GM21528 (cell line): ENCODE results near the gene NXN.
"Not testable (repeated sequence)": the region's sequence is repeated elsewhere in the genome, so short reads cannot be mapped to it uniquely, and the experiment has no call there.

Experiments
- ATAC-seq: cut with Tn5 transposase; IDR thresholded peaks from one replicate; pipeline ENCODE4 v1.9.1; 2021; ENCODE audit warnings: mild to moderate bottlenecking, moderate library complexity; ENCODE audit not compliant: unreplicated experiment, low FRiP score

The NXN gene

GRCh38 chr17:957856-958421 is 21.6 kb downstream of the NXN start:
- no peak for ATAC-seq

GRCh38 chr17:956905-957304 is 22.7 kb downstream of the NXN start:
- no peak for ATAC-seq

DNA sequence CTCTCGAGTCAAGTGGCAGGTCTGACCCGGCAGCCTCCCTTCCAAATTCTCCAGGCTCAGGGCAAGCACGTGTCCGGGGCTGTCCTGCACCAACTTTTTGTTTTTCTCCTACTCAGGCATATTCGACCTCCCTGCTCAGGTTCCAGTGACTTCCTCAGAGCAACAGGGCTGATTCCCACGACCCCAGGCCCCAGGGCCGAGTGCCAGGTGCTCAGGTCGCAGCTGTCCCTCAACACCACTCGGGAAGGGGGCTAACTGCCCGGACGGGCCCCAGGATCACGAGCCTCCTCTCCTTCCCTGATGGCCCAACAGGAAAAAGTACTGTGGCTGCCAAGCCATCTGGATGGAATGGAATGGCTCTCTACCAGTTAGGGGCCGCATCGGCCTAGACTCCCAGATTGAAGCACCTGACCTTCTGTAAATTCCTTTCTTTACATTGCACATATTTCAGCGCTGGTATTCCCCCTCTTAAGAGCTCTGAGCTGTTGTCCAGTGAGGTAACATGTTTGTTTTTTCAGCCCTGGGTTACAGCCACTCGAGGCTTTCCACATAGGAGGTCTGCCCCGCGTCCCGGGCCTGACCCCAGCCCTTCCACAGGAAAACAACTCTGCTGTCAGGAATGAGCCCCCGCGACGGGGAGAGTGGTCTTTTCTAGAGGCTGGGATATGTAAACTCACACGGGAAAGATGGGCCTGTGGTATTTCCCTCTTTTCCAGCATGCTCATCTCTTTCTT is 25.0 kb downstream of the NXN start:
- no peak for ATAC-seq

DNA sequence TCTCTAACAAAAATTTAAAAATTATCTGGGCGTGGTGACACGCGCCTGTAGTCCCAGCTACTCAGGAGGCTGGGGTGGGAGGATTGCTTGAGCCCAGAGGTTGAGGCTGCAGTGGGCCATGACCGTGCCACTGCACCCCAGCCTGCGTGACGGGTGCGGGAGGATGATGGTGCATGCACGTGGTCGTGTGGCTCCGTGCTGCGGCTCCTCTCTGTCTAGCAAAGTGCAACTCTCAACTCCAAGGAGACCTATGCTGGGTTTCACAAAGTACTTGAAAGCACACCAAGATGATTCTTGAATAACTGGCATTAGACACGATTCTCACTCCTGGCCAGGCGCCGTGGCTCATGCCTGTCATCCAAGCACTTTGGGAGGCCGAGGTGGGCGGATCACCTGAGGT is 25.8 kb downstream of the NXN start:
- no peak for ATAC-seq

GRCh38 chr17:952592-952991 is 27.0 kb downstream of the NXN start:
- ATAC-seq = not testable (repeated sequence)

GRCh38 chr17:951325-952132 is 28.0 kb downstream of the NXN start:
- no peak for ATAC-seq

- no peak for ATAC-seq
Measured at GRCh38 chr17:949623-950303, 29.8 kb downstream of the NXN start.

DNA sequence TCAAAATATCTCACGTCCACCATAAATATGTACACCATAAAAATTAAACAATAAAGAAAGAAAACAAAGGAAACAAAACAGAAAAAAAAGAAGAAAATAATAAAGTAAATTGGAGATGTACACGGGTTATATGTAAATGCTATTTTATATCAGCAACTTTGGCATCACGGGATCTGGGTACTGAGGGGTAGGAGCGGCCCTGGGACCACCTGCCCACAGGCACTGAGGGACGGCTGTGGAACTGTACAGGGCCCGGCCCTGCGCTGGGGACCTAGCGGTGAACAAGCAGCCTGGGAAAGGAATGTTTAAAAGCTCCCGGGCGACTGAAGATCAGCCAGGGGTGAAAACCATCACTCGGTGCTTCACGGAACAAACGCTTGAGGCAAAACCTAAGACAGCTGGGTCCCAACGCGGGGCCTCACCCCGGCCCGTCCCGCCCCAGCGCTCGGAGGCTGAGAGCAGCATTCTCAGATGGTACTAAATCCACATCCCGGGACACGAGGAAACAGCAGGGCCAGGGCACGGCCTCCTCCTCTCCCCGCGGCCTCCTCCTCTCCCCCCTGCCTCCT is 31.2 kb downstream of the NXN start:
- ATAC-seq = no peak

DNA sequence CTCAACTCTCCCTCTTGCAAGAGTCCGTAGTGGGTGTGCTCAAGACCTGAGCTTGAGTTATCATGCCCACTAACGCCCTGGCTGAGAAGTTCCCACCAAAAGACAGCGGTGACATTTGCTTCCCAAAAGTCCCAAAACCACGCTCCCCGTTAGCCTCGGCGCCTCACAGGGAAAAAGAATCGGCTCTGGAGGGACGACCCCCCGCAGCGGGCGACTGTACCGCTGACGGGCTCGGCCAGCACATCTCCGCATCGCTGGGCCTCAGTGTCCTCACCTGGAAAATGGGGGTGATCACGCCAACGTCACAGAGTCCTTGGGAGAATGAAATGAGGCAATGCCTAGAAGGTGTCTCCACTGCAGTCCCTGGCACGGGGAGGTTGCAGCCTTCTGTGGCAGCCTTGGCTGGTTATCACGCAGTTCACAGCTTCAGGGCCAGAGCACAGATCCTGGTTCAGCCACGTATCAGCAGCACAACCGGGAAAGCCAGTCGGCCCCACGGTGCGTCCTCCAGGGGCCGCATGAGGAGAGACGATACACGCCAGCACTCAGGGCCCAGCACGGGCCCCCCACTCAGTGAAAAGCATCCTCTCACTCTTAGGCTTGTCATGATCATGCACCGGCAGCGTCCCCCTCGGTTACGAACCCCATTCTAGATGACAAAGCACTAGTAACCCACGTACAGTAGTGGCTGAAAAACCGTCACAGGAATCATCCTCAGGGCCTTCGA is 32.9 kb downstream of the NXN start:
- ATAC-seq = no peak

- ATAC-seq = no peak
Measured at GRCh38 chr17:945672-946071, 33.9 kb downstream of the NXN start.

DNA sequence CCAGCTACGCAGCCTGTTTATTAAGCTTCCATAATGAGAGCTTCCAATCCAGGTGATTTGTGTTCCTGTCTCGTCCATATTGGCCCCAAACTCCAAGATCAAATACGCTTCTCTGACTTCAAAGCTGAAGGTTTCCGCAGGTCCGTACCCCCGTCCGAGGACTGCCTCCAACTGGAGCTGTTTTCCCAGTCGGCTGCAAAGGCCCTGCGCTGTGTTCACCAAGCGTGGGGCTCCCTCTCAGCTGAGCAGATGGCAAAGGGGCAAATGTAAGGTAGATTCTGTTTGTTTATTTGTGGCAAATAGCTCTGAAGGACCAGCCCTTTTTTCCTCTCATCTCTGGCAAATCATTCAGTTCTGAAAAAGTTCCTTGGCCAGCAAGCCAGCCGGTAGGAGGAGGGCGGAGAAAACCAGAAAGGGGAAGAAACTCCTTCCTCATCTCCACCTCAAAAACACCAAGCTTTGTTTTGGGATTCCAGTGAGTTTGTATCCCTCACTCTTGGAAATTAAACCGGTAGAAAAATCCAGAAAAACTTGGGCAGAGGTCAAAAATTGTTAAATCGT is 35.2 kb downstream of the NXN start:
- no peak for ATAC-seq

GRCh38 chr17:935485-935884 is 44.1 kb downstream of the NXN start:
- ATAC-seq = no peak

- ATAC-seq = no peak
Measured at GRCh38 chr17:933312-934073, 46.1 kb downstream of the NXN start.

- ATAC-seq = no peak
Measured at GRCh38 chr17:930258-930657, 49.3 kb downstream of the NXN start.

DNA sequence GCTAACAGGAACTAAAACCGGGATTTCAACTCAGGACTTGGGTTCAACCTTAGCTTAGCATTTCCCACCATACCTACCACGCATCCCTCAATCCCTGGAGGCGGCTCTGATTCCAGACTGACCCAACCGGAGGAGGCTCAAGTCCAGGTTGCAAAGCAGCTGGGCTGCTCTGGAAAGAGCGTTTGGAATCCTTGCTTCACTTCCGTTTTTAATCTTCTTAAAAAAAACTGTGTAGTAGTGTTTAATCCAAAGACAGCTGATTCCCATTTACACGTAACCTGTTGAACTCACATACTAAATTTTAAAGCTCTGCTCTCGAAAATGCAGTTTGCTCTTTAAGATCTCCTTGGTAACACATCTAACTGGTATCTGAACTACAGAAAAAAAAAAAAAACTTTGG is 50.0 kb downstream of the NXN start:
- no peak for ATAC-seq

- ATAC-seq = no peak
Measured at GRCh38 chr17:927611-928461, 51.7 kb downstream of the NXN start.

DNA sequence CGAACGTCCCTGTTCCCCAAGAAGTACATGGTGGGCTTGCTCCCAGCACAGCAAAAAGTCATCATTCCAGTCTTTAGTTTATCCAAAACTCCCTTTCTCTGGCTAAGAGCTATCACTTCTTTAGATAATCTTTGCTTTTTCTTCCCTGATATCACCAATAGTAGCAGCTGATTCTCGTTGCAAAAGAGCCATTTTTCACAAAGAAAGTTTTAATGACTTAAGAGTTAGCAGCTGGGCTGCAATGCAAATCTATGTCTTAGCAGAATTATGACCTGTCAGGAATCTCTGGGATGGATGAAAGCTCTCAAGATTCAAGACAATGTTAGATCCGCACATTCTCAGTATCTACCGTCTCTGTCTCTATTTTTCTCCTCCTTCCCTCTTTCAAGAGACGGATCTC is 53.8 kb downstream of the NXN start:
- no peak for ATAC-seq
